SK-N-SH treated with all-trans-retinoic acid at 6 μM for 48 hours (cell line): ENCODE measurements around the gene LUC7L2.
"Not testable (repeated sequence)": the region's sequence is repeated elsewhere in the genome, so short reads cannot be mapped to it uniquely, and the experiment has no call there.

Experiments
- ATAC-seq: fragments of 200-7000 bp; cut with Tn5 transposase; 3 replicates; pipeline ENCODE4 v1.9.1; 2020; ENCODE audit warnings: mild to moderate bottlenecking, moderate library complexity
- ARNTL ChIP-seq: fragments of 450-650 bp; formaldehyde crosslinking; IDR thresholded peaks from 2 replicates; pipeline ENCODE4 v1.5.0; 2020; ENCODE audit warnings: low read depth, mild to moderate bottlenecking, moderate library complexity, borderline replicate concordance
- BACH2 ChIP-seq: fragments of 250-450 bp; sonication (Bioruptor Pico); IDR thresholded peaks from 2 replicates; pipeline ENCODE4 v1.9.0; 2021; ENCODE audit warnings: mild to moderate bottlenecking, borderline replicate concordance
- CSDC2 ChIP-seq: fragments of 250-450 bp; sonication (Bioruptor Pico); IDR thresholded peaks from 2 replicates; pipeline ENCODE4 v1.5.0; 2020; ENCODE audit warnings: mild to moderate bottlenecking, moderate library complexity
- CSRNP3 ChIP-seq: fragments of 250-450 bp; sonication (Bioruptor Pico); IDR thresholded peaks from 2 replicates; pipeline ENCODE4 v1.5.1; 2021; ENCODE audit warnings: mild to moderate bottlenecking, moderate library complexity
- GLIS3 ChIP-seq: fragments of 250-450 bp; sonication (Bioruptor Pico); IDR thresholded peaks from 2 replicates; pipeline ENCODE4 v1.5.0; 2020; ENCODE audit warnings: mild to moderate bottlenecking, moderate library complexity
- ISL1 ChIP-seq: fragments of 250-450 bp; sonication (Bioruptor Pico); IDR thresholded peaks from 2 replicates; pipeline ENCODE4 v2.1.2; 2022; ENCODE audit warnings: mild to moderate bottlenecking, moderate library complexity
- OSR1 ChIP-seq: fragments of 250-450 bp; sonication (Bioruptor Pico); IDR thresholded peaks from 2 replicates; pipeline ENCODE4 v1.8.0; 2022; ENCODE audit warnings: moderate library complexity, mild to moderate bottlenecking, inconsistent platforms
- PPARA ChIP-seq: fragments of 250-450 bp; sonication (Bioruptor Pico); IDR thresholded peaks from 2 replicates; pipeline ENCODE4 v1.5.0; 2020; ENCODE audit warnings: mild to moderate bottlenecking, borderline replicate concordance
- RARB ChIP-seq: fragments of 250-450 bp; sonication (Bioruptor Pico); IDR thresholded peaks from 2 replicates; pipeline ENCODE4 v1.8.0; 2021; ENCODE audit warnings: mild to moderate bottlenecking, moderate library complexity
- TOX ChIP-seq: fragments of 250-450 bp; sonication (Bioruptor Pico); IDR thresholded peaks from 2 replicates; pipeline ENCODE4 v1.8.0; 2021; ENCODE audit warnings: mild to moderate bottlenecking, moderate library complexity, borderline replicate concordance
- ZFP3 ChIP-seq: fragments of 250-450 bp; sonication (Bioruptor Pico); IDR thresholded peaks from 2 replicates; pipeline ENCODE4 v1.5.0; 2020; ENCODE audit warnings: mild to moderate bottlenecking, moderate library complexity
- ZFP30 ChIP-seq: fragments of 450-650 bp; formaldehyde crosslinking; IDR thresholded peaks from 2 replicates; pipeline ENCODE4 v1.5.0; 2022; ENCODE audit warnings: mild to moderate bottlenecking, moderate library complexity
- ZNF565 ChIP-seq: fragments of 450-650 bp; formaldehyde crosslinking; conservative IDR thresholded peaks from 2 replicates; pipeline ENCODE4 v1.5.0; 2020; ENCODE audit warnings: low read depth, mild to moderate bottlenecking, moderate library complexity
- ZNF70 ChIP-seq: fragments of 450-650 bp; formaldehyde crosslinking; IDR thresholded peaks from 2 replicates; pipeline ENCODE4 v1.5.0; 2020; ENCODE audit warnings: mild to moderate bottlenecking, moderate library complexity
- ZNF8 ChIP-seq: fragments of 450-650 bp; formaldehyde crosslinking; IDR thresholded peaks from 2 replicates; pipeline ENCODE4 v1.5.0; 2020; ENCODE audit warnings: mild to moderate bottlenecking, moderate library complexity
- TF ChIP-seq, protein P1 (sequence below): fragments of 250-450 bp; sonication (Bioruptor Pico); IDR thresholded peaks from 2 replicates; pipeline ENCODE4 v1.5.0; 2020; ENCODE audit warnings: mild to moderate bottlenecking, moderate library complexity
- TF ChIP-seq, protein P2 (sequence below): fragments of 250-450 bp; sonication (Bioruptor Pico); IDR thresholded peaks from 2 replicates; pipeline ENCODE4 v1.8.0; 2020; ENCODE audit warnings: mild to moderate bottlenecking, moderate library complexity, borderline replicate concordance
- TF ChIP-seq, protein P3 (sequence below): fragments of 250-450 bp; sonication (Bioruptor Pico); IDR thresholded peaks from 2 replicates; pipeline ENCODE4 v1.8.0; 2021; ENCODE audit warnings: low read depth, mild to moderate bottlenecking, moderate library complexity, borderline replicate concordance

LUC7L2 gene

GRCh38 chr7:139397192-139397591 lies 37.5 kb downstream of the LUC7L2 start (continued):
- TF ChIP-seq, protein P1, sequence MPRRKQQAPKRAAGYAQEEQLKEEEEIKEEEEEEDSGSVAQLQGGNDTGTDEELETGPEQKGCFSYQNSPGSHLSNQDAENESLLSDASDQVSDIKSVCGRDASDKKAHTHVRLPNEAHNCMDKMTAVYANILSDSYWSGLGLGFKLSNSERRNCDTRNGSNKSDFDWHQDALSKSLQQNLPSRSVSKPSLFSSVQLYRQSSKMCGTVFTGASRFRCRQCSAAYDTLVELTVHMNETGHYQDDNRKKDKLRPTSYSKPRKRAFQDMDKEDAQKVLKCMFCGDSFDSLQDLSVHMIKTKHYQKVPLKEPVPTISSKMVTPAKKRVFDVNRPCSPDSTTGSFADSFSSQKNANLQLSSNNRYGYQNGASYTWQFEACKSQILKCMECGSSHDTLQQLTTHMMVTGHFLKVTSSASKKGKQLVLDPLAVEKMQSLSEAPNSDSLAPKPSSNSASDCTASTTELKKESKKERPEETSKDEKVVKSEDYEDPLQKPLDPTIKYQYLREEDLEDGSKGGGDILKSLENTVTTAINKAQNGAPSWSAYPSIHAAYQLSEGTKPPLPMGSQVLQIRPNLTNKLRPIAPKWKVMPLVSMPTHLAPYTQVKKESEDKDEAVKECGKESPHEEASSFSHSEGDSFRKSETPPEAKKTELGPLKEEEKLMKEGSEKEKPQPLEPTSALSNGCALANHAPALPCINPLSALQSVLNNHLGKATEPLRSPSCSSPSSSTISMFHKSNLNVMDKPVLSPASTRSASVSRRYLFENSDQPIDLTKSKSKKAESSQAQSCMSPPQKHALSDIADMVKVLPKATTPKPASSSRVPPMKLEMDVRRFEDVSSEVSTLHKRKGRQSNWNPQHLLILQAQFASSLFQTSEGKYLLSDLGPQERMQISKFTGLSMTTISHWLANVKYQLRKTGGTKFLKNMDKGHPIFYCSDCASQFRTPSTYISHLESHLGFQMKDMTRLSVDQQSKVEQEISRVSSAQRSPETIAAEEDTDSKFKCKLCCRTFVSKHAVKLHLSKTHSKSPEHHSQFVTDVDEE (CRISPR knock-in tag) = no peak
- TF ChIP-seq ZNF565 (CRISPR knock-in tag) = no peak

- TF ChIP-seq, protein P2, sequence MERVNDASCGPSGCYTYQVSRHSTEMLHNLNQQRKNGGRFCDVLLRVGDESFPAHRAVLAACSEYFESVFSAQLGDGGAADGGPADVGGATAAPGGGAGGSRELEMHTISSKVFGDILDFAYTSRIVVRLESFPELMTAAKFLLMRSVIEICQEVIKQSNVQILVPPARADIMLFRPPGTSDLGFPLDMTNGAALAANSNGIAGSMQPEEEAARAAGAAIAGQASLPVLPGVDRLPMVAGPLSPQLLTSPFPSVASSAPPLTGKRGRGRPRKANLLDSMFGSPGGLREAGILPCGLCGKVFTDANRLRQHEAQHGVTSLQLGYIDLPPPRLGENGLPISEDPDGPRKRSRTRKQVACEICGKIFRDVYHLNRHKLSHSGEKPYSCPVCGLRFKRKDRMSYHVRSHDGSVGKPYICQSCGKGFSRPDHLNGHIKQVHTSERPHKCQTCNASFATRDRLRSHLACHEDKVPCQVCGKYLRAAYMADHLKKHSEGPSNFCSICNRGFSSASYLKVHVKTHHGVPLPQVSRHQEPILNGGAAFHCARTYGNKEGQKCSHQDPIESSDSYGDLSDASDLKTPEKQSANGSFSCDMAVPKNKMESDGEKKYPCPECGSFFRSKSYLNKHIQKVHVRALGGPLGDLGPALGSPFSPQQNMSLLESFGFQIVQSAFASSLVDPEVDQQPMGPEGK (CRISPR knock-in tag) = no peak
- TF ChIP-seq ISL1 (no peak), ZNF8 (CRISPR knock-in tag) (no peak), PPARA (CRISPR knock-in tag) (no peak), RARB (no peak), ARNTL (CRISPR knock-in tag) (no peak), BACH2 (no peak), ZNF70 (no peak), ZFP3 (CRISPR knock-in tag) (no peak)
- TF ChIP-seq, protein P1 (CRISPR knock-in tag) = no peak
- TF ChIP-seq, all 23 proteins: peak for 0
- ATAC-seq = no peak
Measured at GRCh38 chr7:139403601-139404000, 43.9 kb downstream of the LUC7L2 start.

GRCh38 chr7:139407555-139407954 lies 47.9 kb downstream of the LUC7L2 start:
- no peak for ATAC-seq
- TF ChIP-seq CSDC2 (no peak), ZNF565 (CRISPR knock-in tag) (no peak), RARB (no peak), CSRNP3 (CRISPR knock-in tag) (no peak)

GRCh38 chr7:139414743-139415402 lies 55.2 kb downstream of the LUC7L2 start:
- not testable (repeated sequence) for ATAC-seq

GRCh38 chr7:139416405-139416804 lies 56.7 kb downstream of the LUC7L2 start:
- no peak for ATAC-seq
- TF ChIP-seq ARNTL (CRISPR knock-in tag) = no peak
- TF ChIP-seq, protein P2 (CRISPR knock-in tag) = no peak
- TF ChIP-seq PPARA (CRISPR knock-in tag) = no peak
- TF ChIP-seq GLIS3 = no peak
- TF ChIP-seq ZFP30 = no peak
- TF ChIP-seq, protein P1 (CRISPR knock-in tag) = no peak
- no peak for TF ChIP-seq OSR1 (CRISPR knock-in tag)
- TF ChIP-seq, protein P3, sequence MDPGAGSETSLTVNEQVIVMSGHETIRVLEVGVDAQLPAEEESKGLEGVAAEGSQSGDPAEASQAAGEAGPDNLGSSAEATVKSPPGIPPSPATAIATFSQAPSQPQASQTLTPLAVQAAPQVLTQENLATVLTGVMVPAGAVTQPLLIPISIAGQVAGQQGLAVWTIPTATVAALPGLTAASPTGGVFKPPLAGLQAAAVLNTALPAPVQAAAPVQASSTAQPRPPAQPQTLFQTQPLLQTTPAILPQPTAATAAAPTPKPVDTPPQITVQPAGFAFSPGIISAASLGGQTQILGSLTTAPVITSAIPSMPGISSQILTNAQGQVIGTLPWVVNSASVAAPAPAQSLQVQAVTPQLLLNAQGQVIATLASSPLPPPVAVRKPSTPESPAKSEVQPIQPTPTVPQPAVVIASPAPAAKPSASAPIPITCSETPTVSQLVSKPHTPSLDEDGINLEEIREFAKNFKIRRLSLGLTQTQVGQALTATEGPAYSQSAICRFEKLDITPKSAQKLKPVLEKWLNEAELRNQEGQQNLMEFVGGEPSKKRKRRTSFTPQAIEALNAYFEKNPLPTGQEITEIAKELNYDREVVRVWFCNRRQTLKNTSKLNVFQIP (CRISPR knock-in tag) = no peak
- no peak for TF ChIP-seq TOX (CRISPR knock-in tag)
